DMS79 (cell line): ENCODE measurements around the gene KRTAP12-1.
"Not testable (repeated sequence)": the region's sequence is repeated elsewhere in the genome, so short reads cannot be mapped to it uniquely, and the experiment has no call there.

ENCODE experiments used
- DNase-seq: peaks from one replicate; lab custom pipeline; 2025; lab: John Stamatoyannopoulos, UW

KRTAP12-1 gene

DNA sequence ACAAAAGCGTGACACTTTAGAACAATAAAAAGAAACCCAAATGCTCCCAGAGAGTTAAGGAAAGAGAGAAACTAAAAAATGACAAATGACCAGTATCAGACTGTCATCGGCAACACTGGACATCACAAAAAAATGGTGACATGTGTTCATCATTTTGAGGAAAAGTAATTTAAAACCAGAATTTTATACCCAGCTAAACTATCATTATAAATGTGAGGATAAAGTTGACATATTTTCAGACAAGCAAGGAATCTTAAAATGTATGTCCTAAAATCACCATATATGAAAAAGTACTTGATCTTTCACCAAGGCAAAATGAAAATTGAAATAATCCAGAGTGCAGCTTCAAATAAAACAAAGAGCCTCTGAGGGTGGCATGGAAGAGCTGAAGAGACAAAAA, 37.1 kb downstream of the KRTAP12-1 start:
- DNase-seq, result no peak

DNA sequence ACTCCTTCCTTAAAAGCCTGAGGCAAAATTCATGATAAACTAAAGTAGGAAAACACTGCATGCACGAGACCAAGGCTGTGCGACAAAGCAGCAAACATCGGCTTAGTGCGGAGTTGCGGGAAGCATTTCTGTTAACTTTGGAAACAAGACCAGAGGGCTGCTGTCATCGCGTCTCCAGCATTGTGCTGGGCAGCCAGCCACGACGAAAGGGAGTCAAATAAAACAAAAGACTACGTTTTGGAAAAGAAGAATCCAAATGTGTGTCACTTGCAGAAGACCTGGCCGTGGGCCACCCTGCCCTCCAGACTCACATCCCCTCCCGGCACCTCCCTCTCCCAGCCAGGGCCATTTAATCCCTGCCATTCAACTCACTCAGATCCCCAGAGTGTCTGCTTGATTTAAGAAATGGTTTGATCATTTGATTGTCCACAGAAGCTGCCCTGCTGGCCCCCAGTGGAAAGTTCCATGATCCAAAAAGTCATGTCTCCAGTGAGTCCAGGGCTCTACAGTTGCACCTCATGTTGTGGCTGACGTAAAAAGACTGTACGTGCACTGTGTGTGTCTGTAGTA, 38.1 kb downstream of the KRTAP12-1 start:
- no peak for DNase-seq

DNA sequence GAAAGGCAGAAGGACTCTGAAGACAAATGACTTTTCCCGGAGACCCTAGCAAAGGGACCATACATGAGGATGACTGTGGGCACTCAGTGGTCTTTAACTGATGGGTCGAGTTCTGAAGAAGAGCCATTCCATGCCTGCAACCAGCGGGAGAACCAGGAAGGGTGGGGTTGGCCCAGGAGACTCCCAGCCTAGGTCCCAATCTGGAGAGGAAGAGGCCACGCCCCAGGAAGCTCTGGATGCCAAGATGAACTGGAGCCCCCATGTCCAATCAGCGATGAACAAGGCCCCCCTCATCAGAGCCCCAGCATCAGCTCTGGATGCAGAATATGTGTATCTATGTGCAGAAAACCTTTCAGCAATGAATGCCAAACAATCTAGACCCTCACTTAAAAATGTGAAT, 41.2 kb downstream of the KRTAP12-1 start:
- no peak for DNase-seq

DNA sequence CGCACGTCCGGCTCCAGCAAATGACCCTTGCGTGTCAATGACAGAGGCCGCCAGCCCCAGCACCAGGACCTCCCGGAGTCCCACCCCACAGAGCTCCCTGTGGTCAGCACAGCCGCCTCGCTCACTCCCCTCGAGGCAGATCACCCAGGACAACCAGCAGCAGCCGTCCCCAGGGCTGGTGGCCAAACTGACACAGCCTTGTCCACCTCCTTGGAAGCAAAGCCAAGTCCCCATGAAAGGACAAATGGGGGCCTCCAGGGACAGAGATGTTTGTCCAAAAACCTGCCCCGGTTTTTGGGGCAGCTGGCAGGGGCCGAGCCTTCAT, 42.7 kb downstream of the KRTAP12-1 start:
- no peak for DNase-seq

DNA sequence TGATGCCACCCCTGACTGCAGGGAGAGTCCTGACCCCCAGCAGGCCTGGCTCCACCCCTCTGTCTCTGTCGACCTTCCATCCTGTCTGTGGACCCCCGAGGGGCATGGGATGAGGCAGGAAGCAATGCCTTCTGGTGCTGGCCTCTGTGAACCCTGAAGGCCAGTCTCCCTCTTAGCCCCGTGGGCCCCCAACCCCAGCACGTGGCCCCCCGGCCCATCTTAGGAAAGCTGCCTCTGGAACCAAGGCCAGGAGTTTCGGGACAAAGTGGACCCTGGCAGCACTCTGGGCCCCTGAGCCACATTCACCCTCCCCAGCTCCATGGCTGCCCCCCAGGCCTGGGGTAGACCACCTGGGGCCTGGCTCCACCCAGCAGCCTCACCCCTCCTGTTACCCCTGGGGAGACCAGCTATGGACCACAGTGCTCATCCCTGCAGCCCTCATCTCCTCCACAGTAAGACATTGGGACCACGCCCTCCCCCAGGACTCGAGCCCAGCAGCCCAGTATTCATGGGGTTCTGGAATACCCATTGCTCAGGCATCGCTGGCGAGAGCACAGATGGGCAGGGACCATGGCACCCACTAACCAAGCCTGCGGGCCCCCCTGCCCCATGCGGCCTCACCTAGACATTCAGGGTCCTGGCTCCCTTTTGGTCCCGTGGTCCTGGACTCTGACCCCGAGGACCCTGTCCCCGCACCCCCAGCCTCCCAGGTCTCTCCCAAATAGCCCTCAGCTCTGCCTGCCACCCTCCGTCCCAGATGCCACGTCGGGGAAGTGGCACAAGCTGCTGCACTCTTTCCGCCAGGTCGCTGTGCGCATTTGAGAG, 43.2 kb downstream of the KRTAP12-1 start:
- not testable (repeated sequence) for DNase-seq

DNA sequence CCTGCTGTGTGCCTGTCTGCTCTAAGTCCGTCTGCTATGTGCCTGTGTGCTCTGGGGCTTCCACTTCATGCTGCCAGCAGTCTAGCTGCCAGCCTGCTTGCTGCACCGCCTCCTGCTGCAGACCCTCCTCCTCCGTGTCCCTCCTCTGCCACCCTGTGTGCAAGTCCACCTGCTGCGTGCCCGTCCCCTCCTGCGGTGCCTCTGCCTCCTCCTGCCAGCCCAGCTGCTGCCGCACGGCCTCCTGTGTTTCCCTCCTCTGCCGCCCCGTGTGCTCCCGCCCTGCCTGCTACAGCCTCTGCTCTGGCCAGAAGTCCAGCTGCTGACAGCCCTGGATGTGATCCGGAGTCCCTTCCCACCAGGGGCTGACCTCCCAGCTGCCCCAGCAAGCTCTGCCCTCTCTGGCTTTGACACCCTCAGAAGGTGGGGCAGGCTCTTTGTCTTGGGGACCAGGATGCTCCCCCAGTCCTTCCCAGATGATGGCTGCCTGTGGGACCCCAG, 44.1 kb downstream of the KRTAP12-1 start:
- DNase-seq, result not testable (repeated sequence)

DNA sequence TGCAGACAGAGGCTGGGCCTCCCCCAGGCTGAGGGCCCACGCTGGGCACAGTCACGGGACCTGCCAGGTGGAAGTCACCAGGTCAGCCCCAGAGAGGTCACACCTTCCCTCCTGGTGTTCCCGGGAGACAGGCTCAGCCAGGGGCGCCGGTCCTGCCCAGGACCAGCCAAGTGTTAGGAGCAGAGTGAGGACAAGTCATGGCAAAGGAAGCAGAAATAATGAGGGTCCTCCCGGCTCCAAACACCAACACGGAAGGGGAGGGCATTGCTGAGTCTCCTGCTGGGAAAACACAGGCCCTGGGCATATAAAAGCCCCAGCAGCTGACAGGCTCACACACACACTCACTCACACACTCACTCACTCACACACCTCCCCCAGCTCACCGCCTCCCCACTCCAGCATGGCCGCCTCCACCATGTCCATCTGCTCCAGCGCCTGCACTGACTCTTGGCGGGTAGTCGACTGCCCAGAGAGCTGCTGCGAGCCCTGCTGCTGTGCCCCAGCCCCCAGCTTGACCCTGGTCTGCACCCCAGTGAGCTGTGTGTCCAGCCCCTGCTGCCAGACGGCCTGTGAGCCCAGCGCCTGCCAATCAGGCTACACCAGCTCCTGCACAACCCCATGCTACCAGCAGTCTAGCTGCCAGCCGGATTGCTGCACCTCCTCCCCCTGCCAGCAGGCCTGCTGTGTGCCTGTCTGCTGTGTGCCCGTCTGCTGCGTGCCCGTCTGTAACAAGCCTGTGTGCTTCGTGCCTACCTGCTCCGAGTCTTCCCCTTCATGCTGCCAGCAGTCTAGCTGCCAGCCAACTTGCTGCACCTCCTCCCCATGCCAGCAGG, 44.7 kb downstream of the KRTAP12-1 start, which contains the start of gene KRTAP10-10:
Gene KRTAP10-10, plus strand, starts transcription at position 339 of the 833 bp plus-strand sequence. Its CDS starts 62 bp downstream, at position 401.
- no peak for DNase-seq

DNA sequence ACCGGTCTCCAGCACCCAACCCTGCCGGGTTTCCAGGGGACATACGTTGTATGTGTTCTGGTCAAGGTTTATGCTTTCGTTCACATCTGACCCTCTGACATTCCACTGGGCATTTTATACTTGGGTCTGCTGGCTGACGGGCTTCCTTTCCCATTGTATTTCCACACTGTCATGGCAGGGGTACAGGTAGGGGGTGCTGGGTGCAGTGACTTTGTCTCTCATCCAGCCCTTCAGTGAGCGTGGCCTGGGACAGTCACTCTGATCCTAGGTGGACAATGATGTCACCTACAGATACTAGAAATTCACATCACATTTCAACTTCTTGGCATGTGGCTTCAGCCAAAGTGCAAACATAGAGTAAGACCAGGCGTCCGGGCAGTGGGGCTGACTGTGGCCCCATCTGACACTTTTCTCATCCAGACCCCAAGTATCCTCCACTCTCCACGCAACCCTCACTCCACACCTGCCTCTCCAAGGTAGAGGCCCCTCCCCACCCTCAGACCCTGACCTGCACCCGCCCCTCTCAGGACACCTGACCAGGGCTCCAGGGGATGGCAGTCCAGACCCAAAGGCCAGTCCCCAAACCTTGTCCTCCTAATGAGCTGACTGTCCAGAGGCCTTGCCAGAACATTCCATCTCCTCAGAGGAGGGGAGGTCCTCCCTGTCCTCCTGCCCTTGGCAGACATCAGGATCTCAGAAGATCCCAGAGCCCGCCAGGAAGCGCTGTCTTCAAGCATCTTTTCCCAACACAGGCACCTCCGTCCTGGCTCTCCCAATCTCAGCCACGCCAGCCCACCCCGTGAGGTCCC, 45.5 kb downstream of the KRTAP12-1 start:
- DNase-seq, result no peak

DNA sequence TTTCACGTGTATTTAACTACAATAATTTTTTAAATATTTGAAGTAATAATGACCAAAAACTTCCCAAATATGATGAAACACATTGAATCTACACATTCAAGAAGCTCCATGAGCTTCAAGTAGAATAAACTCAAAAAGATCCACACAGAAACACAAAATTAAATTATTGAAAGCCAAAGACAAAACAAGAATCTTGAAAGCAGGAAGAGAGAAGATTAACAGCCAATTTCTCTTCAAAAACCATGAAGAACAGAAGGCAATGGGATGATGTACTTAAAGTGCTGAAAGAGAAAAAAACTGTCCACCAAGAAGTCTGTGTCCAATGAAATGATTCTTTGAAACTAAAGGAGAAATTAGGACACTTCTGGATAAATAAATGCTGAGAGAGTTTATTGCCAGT, 49.9 kb downstream of the KRTAP12-1 start:
- DNase-seq, result no peak
